ENCODE measurements around the gene MINDY2.

Gene MINDY2

DNA sequence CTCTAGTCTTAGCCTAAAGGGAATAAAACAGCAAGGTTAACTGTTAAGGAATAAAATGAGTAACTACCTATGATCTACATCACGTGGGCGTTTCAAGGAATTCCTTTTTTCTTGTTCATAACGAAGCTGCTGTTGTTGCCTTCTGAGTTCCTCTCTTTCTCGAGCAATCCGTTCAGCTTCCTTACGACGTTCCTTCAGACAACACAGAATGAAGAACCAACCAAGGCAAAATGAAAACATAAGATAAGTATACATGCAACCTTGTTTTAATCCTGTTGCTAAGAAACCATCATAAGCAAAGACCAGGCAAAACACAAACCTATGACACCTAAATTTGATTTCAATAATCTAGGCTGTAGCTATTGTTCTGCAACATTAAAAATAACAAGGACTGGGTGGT lies 118.3 kb downstream of the MINDY2 start:
- no peak for DNase-seq

DNA sequence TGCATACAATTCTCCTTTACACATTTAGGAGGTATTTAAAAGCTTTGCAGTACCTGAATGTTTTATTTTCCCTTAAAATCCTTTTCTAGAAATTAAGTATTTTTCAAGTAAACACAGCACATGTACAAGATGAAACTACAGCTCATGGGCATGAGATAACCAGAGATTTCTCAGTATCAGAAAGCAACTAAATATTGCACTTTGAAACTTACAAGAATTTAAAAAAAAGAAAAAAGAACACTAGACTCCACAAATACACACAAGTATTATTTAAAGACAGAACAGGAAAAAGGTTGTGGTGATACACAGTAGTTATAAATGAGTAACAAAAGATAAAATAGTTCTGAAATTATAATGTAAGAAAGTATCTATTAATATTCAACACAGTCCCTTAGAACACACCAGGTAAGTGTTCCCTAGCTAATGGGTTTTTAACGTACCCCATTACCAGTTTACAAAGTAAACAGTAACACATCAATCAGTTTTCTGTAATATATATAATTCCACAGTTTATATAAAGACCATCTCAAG lies 127.1 kb downstream of the MINDY2 start:
- no peak for DNase-seq

DNA sequence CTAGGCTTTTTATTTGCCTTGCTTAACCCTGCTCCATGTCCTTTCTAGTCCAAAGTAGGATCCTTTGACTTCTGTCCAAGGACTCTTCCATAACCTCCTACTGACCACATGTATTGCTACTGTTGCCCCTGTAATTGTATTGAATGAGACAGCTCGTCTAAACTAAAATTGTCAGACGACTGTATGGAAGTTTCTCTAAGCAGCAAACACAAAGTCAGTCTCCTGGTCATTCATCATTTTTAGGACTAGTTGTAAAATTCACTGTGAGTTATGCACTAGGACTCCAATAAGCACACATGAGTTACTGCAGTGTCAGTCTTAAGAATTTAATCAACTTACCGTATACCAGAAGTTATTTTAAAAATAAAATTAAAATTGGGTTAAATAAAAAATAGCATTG lies 129.5 kb downstream of the MINDY2 start:
- no peak for DNase-seq

DNA sequence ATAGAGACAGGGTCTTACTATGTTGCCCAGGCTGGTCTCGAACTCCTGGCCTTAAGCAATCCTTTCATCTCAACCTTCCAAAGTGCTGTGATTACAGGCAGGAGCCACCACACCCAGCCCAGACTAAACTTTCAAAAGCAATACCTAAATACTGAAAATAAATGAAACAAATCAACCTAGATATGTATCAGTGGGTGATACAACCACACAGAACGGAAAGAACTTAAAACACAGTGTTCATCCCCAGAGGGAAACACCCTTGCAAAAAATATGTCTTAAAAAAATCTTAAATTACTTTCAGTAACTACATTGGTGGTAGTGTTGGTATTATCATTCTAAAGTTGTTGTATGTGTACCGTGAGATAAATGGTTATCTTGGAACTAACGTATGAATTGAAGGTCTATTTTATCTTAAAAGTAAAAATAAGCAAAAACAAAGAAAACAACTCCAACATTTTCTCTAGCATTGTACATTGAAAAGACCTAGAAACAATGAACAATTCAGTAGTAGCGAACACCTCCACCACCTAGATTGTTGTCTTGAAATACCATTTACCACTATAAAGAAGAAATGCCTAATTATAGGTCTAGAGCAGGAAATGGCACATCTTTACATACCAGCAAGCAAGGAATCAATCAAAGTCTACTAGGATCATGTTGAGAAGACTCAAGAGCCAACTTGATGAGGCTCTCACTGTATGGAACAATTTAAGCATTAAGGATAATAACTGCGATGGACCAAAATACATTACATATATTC lies 137.6 kb downstream of the MINDY2 start:
- peak; percentile 7 for DNase-seq

DNA sequence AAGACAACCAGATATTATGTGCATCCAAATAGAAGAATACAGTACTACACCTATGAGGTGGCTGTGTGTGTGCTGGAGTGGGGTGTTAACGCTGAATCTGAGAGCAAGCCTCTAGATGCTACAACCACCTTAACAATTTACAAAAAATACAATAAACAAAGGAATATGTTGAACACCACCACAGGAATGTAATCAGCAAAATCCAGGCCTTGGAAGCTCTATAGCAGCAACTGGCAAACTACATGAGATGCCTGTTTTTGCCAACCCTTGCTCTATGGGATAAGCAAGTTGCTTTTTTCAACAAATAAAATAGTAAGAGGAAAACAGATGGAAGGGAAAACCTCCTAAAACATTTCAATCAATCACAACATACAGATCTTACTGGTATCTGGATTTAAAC lies 138.5 kb downstream of the MINDY2 start:
- no peak for DNase-seq

DNA sequence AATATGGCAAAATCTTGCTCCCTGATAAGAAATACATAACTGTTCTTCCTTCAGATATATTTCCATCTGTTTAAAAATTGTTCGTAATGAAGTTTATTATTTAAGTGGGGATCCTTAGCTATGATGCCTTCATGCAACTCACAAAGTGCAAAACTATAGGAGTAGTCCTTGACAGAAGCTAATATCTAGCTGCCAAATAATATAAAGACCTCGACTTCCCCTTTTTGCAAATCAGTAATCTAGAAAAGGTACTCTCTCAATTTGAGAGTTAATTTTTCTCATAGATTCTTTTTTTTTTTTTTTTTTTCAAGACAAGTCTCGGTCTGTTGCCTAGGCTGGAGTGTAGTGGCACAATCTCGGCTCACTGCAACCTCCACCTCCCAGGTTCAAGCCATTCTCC lies 139.4 kb downstream of the MINDY2 start:
- DNase-seq, result no peak

Measured in CD4-positive, alpha-beta T cell treated with Interleukin-17A for 1 hour (primary cell).